GM10266 (cell line): ENCODE measurements around the gene ABCA3.

ENCODE experiments used
- DNase-seq: peaks from one replicate; pipeline ENCODE4 v3.0.0; 2012; ENCODE audit errors: extremely low spot score
- CTCF ChIP-seq: IDR thresholded peaks from 2 replicates; pipeline ENCODE4 v1.5.1; 2012; ENCODE audit warnings: mild to moderate bottlenecking, low read depth; ENCODE audit not compliant: control insufficient read depth, insufficient read depth; ENCODE audit errors: missing control alignments

Gene ABCA3

DNA sequence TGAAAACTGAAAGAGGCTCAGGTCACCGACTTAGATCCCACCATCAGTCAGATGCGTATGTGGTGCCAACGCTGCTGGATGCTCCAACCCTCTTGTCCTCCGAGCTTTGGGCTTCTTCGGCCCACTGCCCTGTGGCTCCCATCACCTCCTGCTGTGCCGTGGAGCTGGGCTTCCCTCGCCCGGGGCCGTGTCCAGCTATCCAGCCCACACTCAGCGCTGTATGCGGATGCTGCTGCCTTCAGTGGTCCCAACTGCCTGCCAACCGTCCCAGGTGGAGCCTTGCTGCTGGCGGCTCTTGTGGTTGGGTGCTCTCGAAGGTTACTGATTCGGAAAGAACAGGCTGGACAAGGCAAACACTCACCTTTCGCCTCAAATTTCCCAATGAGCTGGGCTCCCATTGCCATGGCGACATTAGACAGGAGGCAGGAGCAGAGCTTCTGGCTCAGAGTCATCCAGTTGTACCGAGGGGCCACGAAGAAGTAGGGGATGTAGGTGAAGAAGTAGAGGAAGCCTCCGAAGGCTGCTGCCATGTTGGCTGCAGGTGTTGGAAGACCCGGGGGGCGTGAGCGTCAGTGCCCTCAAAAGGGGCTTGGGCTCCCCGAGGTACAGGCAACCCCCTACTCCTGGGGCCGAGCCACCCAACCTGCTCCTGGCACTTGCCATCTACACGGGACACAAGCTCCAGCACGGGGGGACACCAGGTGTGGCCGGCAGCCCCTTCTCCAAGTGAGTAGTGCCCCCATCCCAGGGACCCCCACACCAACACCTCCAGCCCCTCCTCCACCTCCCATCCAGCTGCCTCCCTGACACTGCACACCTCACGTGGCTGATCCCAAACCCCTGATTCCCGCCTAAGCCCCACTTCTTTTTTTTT, 32.2 kb downstream of the ABCA3 start:
- no peak for DNase-seq
- TF ChIP-seq CTCF = no peak

- no peak for DNase-seq
- no peak for TF ChIP-seq CTCF
Measured at GRCh38 chr16:2299915-2300192, 40.7 kb downstream of the ABCA3 start.

GRCh38 chr16:2299121-2299914, 41.2 kb downstream of the ABCA3 start:
- no peak for TF ChIP-seq CTCF
- no peak for DNase-seq

- DNase-seq = no peak
Measured at GRCh38 chr16:2298621-2299020, 41.9 kb downstream of the ABCA3 start.

DNA sequence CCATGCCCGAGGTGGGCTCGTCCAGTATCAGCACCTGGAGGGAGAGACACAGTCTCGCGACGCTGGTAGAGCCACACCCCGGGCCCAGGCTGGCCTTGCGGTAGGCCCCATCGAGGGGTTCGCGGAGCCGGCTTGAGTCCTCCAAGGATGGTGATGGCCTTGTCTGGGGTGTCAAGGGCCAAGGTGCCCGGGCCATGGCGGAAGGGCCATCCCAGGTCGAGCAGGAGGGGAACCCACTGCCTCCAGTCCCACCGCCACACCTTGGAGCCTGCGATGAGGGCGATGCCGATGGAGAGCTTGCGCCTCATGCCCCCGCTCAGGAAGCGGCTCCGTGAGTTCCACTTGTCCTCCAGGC, 43.0 kb downstream of the ABCA3 start:
- DNase-seq = no peak
- no peak for TF ChIP-seq CTCF

More at GRCh38 chr16:2298621-2299020, 41.9 kb downstream of the ABCA3 start:
- TF ChIP-seq CTCF = no peak

GRCh38 chr16:2296661-2297505, 43.6 kb downstream of the ABCA3 start:
- TF ChIP-seq CTCF = peak; percentile 69
- peak; percentile 70 for DNase-seq
